ENCODE results near the gene DNAJC5G. TPM values are rescaled to one million over a fixed set of nuclear protein-coding genes. Genes with fewer than 3 reads are reported as not detected.
A peak's percentile ranks its signal among the peaks of the same experiment; 100 is the strongest.

The DNAJC5G gene
- total and polyA plus RNA-seq, 2 of the 13 experiments (the other 11 are each of a cell fraction or from before 2014, with no cell fraction given) = 0.05 TPM; not detected in 1

- TF ChIP-seq TMF1 (CRISPR knock-in tag; IDR thresholded peaks at IDR 0.05; ENCODE audit: low read depth) (peak; percentile 96), ZNF616 (CRISPR knock-in tag; IDR thresholded peaks at IDR 0.05; ENCODE audit: low read depth) (no peak; the same call in 1 of the 2 replicates), ZNF816 (CRISPR knock-in tag; IDR thresholded peaks at IDR 0.05; ENCODE audit: borderline replicate concordance) (0 out of 2 replicates have a peak, but pooled peaks have one; percentile 84), ZNF225 (CRISPR knock-in tag; IDR thresholded peaks at IDR 0.05) (peak; percentile 47; the same call in 1 of the 2 replicates), STAT5B (CRISPR knock-in tag; IDR thresholded peaks at IDR 0.05) (peak; percentile 79; the same call in 1 of the 2 replicates), RFX5 (IDR thresholded peaks at IDR 0.05; ENCODE audit: low read depth, low read length) (no peak), ZNF768 (CRISPR knock-in tag; IDR thresholded peaks at IDR 0.05) (peak; percentile 67; the same call in 1 of the 2 replicates), HMGA1 (CRISPR knock-in tag; conservative IDR thresholded peaks at IDR 0.05) (no peak), DR1 (CRISPR knock-in tag; IDR thresholded peaks at IDR 0.05) (peak; percentile 93), ZBTB43 (CRISPR knock-in tag; conservative IDR thresholded peaks at IDR 0.05) (peak; percentile 60; the same call in 1 of the 2 replicates), FUBP1 (CRISPR knock-in tag; IDR thresholded peaks at IDR 0.05; ENCODE audit: borderline replicate concordance) (no peak; the same call in 1 of the 2 replicates), RXRB (CRISPR knock-in tag; IDR thresholded peaks at IDR 0.05; ENCODE audit: borderline replicate concordance) (peak; percentile 66), ZNF552 (CRISPR knock-in tag; IDR thresholded peaks at IDR 0.05; ENCODE audit: borderline replicate concordance) (no peak; the same call in 1 of the 2 replicates), ZNF30 (CRISPR knock-in tag; IDR thresholded peaks at IDR 0.05) (no peak), THAP8 (CRISPR knock-in tag; IDR thresholded peaks at IDR 0.05; ENCODE audit: borderline replicate concordance) (peak; percentile 39; the same call in 1 of the 2 replicates), POGK (CRISPR knock-in tag; conservative IDR thresholded peaks at IDR 0.05) (peak; percentile 28; the same call in 1 of the 2 replicates), TFE3 (CRISPR knock-in tag; IDR thresholded peaks at IDR 0.05) (peak; percentile 95), HMG20A (CRISPR knock-in tag; IDR thresholded peaks at IDR 0.05; ENCODE audit: borderline replicate concordance) (peak; percentile 16; the same call in 1 of the 2 replicates), XRCC5 (optimal IDR thresholded peaks at IDR 0.05; ENCODE audit: low read length) (no peak), AHR (CRISPR knock-in tag; IDR thresholded peaks at IDR 0.05) (no peak), TRIM24 (CRISPR knock-in tag; IDR thresholded peaks at IDR 0.05) (no peak), ZNF33A (CRISPR knock-in tag; IDR thresholded peaks at IDR 0.05; ENCODE audit: borderline replicate concordance) (no peak)
These were observed 47.7 kb downstream of the DNAJC5G start, which contains the start of gene MPV17 (continued) for GRCh38 chr2:27322766-27323595.
